ENCODE data around the gene CACNB2.

The CACNB2 gene

GRCh38 chr10:18196806-18197550 lies 56.8 kb downstream of the CACNB2 start:
- Histone ChIP-seq H3K9me3 (ENCODE audit: control insufficient read depth, insufficient read depth, low read length) (no peaks in the 10 kb centered on the region), H3K79me2 (ENCODE audit: control insufficient read depth, low read length) (no peaks in the 10 kb centered on the region), H3K4me2 (ENCODE audit: low read length) (no peak overlapping the region), H3K9me2 (replicated peaks; ENCODE audit: control insufficient read depth, low read length) (no peaks in the 10 kb centered on the region), H3K27me3 (ENCODE audit: control insufficient read depth, low read length) (no peaks in the 10 kb centered on the region), H4K20me1 (ENCODE audit: control insufficient read depth, insufficient read depth, low read depth, low read length) (no peaks in the 10 kb centered on the region), H3F3A (ENCODE audit: control insufficient read depth, insufficient read depth) (no peaks in the 10 kb centered on the region), H3K4me1 (ENCODE audit: control insufficient read depth, low read length) (no peaks in the 10 kb centered on the region), H3K27ac (ENCODE audit: low read depth, low read length) (no peak overlapping the region), H3K4me3 (ENCODE audit: low read length) (no peak overlapping the region), H3K36me3 (ENCODE audit: control insufficient read depth, low read length) (no peaks in the 10 kb centered on the region)
- TF ChIP-seq CTCF (IDR thresholded peaks at IDR 0.05; ENCODE audit: low read depth, low read length, poor library complexity, severe bottlenecking) (no peak), EZH2phosphoT487 (IDR thresholded peaks at IDR 0.05; ENCODE audit: borderline replicate concordance, low read length) (no peak)

- Histone ChIP-seq H3K4me1 (ENCODE audit: control insufficient read depth, low read length) (no peaks in the 10 kb centered on the region), H3K9me3 (ENCODE audit: control insufficient read depth, insufficient read depth, low read length) (no peaks in the 10 kb centered on the region), H3K4me3 (ENCODE audit: low read length) (no peak overlapping the region), H3K27me3 (ENCODE audit: control insufficient read depth, low read length) (no peaks in the 10 kb centered on the region), H3K36me3 (ENCODE audit: control insufficient read depth, low read length) (no peaks in the 10 kb centered on the region), H3K27ac (ENCODE audit: low read depth, low read length) (no peak overlapping the region), H4K20me1 (ENCODE audit: control insufficient read depth, insufficient read depth, low read depth, low read length) (no peaks in the 10 kb centered on the region), H3K4me2 (ENCODE audit: low read length) (no peak overlapping the region), H3K79me2 (ENCODE audit: control insufficient read depth, low read length) (no peaks in the 10 kb centered on the region), H3K9me2 (replicated peaks; ENCODE audit: control insufficient read depth, low read length) (no peaks in the 10 kb centered on the region), H3F3A (ENCODE audit: control insufficient read depth, insufficient read depth) (no peaks in the 10 kb centered on the region)
- no peak for TF ChIP-seq EZH2phosphoT487 (IDR thresholded peaks at IDR 0.05; ENCODE audit: borderline replicate concordance, low read length)
- no peak for TF ChIP-seq CTCF (IDR thresholded peaks at IDR 0.05; ENCODE audit: low read depth, low read length, poor library complexity, severe bottlenecking)
These were observed 57.5 kb downstream of the CACNB2 start for GRCh38 chr10:18197706-18198105.

- no peak overlapping the region for H3K4me2 ChIP-seq (ENCODE audit: low read length)
- no peaks in the 10 kb centered on the region for H3K9me3 ChIP-seq (ENCODE audit: control insufficient read depth, insufficient read depth, low read length)
- H3K36me3 ChIP-seq (ENCODE audit: control insufficient read depth, low read length): no peaks in the 10 kb centered on the region
- no peak for TF ChIP-seq EZH2phosphoT487 (IDR thresholded peaks at IDR 0.05; ENCODE audit: borderline replicate concordance, low read length)
- TF ChIP-seq CTCF (IDR thresholded peaks at IDR 0.05; ENCODE audit: low read depth, low read length, poor library complexity, severe bottlenecking): no peak
- no peaks in the 10 kb centered on the region for H3K9me2 ChIP-seq (replicated peaks; ENCODE audit: control insufficient read depth, low read length)
- no peaks in the 10 kb centered on the region for H4K20me1 ChIP-seq (ENCODE audit: control insufficient read depth, insufficient read depth, low read depth, low read length)
- no peaks in the 10 kb centered on the region for H3K27me3 ChIP-seq (ENCODE audit: control insufficient read depth, low read length)
- H3K27ac ChIP-seq (ENCODE audit: low read depth, low read length): no peak overlapping the region
- peaks cover 9% of the 10 kb centered on the region for H3K4me1 ChIP-seq (ENCODE audit: control insufficient read depth, low read length)
- H3K79me2 ChIP-seq (ENCODE audit: control insufficient read depth, low read length): no peaks in the 10 kb centered on the region
- H3F3A ChIP-seq (ENCODE audit: control insufficient read depth, insufficient read depth): no peaks in the 10 kb centered on the region
- H3K4me3 ChIP-seq (ENCODE audit: low read length): no peak overlapping the region
These were observed 61.7 kb downstream of the CACNB2 start for GRCh38 chr10:18201877-18202276.

All from DOHH2 (cell line).